Psoas muscle (tissue), 8 donors: ENCODE measurements around the gene VAC14. TPM values are rescaled to one million over a fixed set of nuclear protein-coding genes. Genes with fewer than 3 reads are reported as not detected.
"Not testable (repeated sequence)": the region's sequence is repeated elsewhere in the genome, so short reads cannot be mapped to it uniquely, and the experiment has no call there.

ENCODE experiments used
- ATAC-seq, 4 donors: fragments of 200-7000 bp; cut with Tn5 transposase; one replicate each; pipeline ENCODE4 v1.9.1; 2020; ENCODE audit warnings: moderate library complexity in 3 of 4, mild to moderate bottlenecking in 2 of 4
- DNase-seq, 2 donors: peaks; one replicate each; pipeline ENCODE4 v3.0.0-alpha.2; 2020
- H3K27ac ChIP-seq: fragments of 200-600 bp; one replicate; pipeline ENCODE4 v1.8.0; 2022
- H3K27me3 ChIP-seq, 3 donors: fragments of 200-600 bp in 1 of 3; one replicate each; pipeline versions ENCODE4 v1.6.1 to v1.8.0; 2013 to 2022; ENCODE audit warnings: low read length in 2 of 3, mild to moderate bottlenecking in 2 of 3, moderate library complexity in 1 of 3; ENCODE audit not compliant: insufficient read depth in 3 of 3
- H3K36me3 ChIP-seq, 2 donors: fragments of 200-600 bp in 1 of 2; one replicate each; pipeline versions ENCODE4 v1.6.1 to v1.8.0; 2013 to 2022; ENCODE audit warnings: low read depth in 1 of 2, mild to moderate bottlenecking in 1 of 2, moderate library complexity in 1 of 2; ENCODE audit not compliant: insufficient read depth in 1 of 2
- H3K4me1 ChIP-seq: fragments of 200-600 bp; one replicate; pipeline ENCODE4 v1.8.0; 2022
- H3K4me3 ChIP-seq: fragments of 200-600 bp; one replicate; pipeline ENCODE4 v1.8.0; 2022; ENCODE audit warnings: mild to moderate bottlenecking
- H3K9me3 ChIP-seq: fragments of 200-600 bp; one replicate; pipeline ENCODE4 v1.8.0; 2022
- WGBS, 3 donors: extraction: QIAGEN DNeasy Blood & Tissue Kit; methylation state at CpG; one replicate each; pipeline versions ENCODE4 v1.1.6 to v1.1.7; 2013; 5-methylcytosine and 5-hydroxymethylcytosine counted together
- intact Hi-C, 2 donors: fragments of 100-400 bp; cut with DNase I; formaldehyde crosslinking; loops; one replicate each; pipeline versions ENCODE4 v1.11.0 to v1.14.2; 2022
- polyA plus RNA-seq, 3 donors: library from polyadenylated mRNA; stranded (reverse); fragments of 200-250 nt; gene quantifications; one replicate each; pipeline ENCODE4 v1.2.3, GENCODE V29; 2013
- total RNA-seq, 4 donors: library from RNA; stranded (reverse); fragmentation: NEBNext Ultra II Directional in 2 of 4; extraction: Animal tissue kit (Norgen Biotek cat#: 25700) in 2 of 4; gene quantifications; one replicate each; pipeline versions ENCODE4 v1.2.1 to v1.2.4, GENCODE V29; 2021 to 2023
- TF ChIP-seq, protein P1 (sequence below): fragments of 200-600 bp; IDR thresholded peaks from one replicate; pipeline ENCODE4 v1.8.0; 2022; ENCODE audit warnings: antibody characterized with exemption
- donor health status: healthy with polysubstance abuse.
- donor health status: DM: no; HTN: no; CAD: no; lungs with moderate emphysema.
- donor health status: Bipolar disorder and iron deficiency.
- donor health status: healthy.
- donor health status: DM: yes; HTN: yes; CAD: no.
- donor health status: DM: no; HTN: no; CAD: no.
- donor health status: DM: no; HTN: no; CAD: no.
- donor health status: DM: yes; HTN: yes; CAD: no.

The VAC14 gene
- total and polyA plus RNA-seq, 7 donors = 19.9 to 24.3 (median 23.0) TPM

DNA sequence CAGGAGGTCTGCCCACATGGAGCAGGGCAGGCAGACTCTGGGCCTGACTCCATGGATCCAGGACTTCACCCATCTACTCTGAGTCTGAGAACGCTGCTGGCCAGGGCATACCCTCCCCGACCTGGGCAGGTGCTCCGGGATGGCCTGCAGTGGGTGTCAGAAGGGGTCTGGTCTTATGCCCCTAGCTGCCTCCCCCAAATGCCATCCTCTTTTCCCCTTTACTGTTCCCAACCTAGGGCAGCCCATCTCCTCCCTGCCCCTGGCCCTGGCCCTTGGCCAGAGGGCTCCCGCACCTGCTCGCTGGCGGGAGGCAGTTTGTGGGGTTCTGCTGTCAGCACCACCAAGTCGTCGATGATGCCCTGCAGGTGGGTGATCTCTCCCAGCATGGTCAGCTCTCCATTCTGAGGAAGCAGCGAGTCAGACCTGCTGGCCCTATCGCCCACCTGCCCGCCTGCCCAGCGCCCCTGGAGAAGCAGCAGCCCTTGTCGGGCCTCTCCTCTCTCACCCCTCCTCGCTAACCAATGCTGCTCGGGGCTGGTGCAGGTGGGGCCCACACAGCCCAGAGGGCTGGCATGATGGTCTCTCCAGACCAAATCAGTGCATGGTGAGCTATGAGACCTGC, 123.3 kb downstream of the VAC14 start:
- Histone ChIP-seq H3K4me1 (peaks cover 17% of the 10 kb centered on the region), H3K27ac (no peak overlapping the region), H3K36me3 (peaks cover 8 to 83% of the 10 kb centered on the region in 2 donors), H3K4me3 (no peak overlapping the region), H3K27me3 (no peaks in the 10 kb centered on the region), H3K9me3 (no peaks in the 10 kb centered on the region)
- TF ChIP-seq, protein P1, sequence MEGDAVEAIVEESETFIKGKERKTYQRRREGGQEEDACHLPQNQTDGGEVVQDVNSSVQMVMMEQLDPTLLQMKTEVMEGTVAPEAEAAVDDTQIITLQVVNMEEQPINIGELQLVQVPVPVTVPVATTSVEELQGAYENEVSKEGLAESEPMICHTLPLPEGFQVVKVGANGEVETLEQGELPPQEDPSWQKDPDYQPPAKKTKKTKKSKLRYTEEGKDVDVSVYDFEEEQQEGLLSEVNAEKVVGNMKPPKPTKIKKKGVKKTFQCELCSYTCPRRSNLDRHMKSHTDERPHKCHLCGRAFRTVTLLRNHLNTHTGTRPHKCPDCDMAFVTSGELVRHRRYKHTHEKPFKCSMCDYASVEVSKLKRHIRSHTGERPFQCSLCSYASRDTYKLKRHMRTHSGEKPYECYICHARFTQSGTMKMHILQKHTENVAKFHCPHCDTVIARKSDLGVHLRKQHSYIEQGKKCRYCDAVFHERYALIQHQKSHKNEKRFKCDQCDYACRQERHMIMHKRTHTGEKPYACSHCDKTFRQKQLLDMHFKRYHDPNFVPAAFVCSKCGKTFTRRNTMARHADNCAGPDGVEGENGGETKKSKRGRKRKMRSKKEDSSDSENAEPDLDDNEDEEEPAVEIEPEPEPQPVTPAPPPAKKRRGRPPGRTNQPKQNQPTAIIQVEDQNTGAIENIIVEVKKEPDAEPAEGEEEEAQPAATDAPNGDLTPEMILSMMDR = no peak
- WGBS, 3 donors = 79 to 91% (median 81%) methylated on average over 14 to 15 of the region's 15 CpGs
- intact Hi-C loops = no loop called here
- ATAC-seq (no peak), DNase-seq (peak; percentile 15 to 44)

DNA sequence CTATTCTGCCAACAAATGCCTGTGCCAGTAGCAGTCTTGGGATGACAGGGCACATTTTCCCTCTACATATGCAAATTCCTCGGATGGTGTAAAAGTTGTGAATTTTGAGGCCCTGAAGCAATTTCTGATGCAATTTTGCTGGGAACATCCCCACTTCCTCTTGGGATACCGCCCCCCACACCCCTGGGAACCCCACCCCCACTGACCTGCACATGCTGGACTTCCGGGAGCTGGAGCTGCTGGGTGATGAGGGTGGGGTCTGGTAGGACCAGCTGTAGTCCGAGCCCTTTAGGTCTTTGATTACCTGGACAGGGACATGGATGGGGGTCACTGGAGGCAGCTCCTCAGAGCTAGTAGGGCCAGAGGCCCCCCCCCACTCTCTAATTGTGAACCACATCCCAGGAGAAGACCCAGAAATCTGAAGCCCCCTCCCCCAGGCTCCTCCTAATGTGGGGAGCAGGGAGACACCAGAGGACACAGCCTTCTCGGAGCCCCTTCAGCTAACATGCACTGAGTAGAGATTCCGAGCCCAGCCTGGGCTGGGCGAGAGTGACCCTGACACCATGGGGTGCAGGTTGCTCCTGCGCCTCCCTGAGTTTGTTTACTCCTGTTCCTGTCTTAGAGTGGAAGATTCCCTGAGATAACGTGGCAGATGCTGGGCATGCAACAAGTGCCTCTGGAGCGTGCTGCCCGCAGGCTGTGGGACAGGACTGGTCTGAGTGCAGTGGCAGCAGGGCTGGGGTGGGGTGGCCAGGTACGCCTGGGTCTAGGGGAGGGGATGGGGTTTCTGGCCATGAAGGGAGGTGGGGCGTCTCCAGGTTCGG, 124.1 kb downstream of the VAC14 start:
- 82 to 90% (median 90%) methylated on average over 14 of the region's 14 CpGs for WGBS, 3 donors
- Histone ChIP-seq H3K36me3 (peaks cover 8 to 89% of the 10 kb centered on the region in 2 donors), H3K27me3 (no peaks in the 10 kb centered on the region), H3K27ac (no peak overlapping the region), H3K4me1 (peaks cover 11% of the 10 kb centered on the region), H3K9me3 (no peaks in the 10 kb centered on the region), H3K4me3 (no peak overlapping the region)
- intact Hi-C loops = no loop called here
- ATAC-seq = no peak
- TF ChIP-seq, protein P1 = no peak
- DNase-seq = peak; percentile 26 to 28

DNA sequence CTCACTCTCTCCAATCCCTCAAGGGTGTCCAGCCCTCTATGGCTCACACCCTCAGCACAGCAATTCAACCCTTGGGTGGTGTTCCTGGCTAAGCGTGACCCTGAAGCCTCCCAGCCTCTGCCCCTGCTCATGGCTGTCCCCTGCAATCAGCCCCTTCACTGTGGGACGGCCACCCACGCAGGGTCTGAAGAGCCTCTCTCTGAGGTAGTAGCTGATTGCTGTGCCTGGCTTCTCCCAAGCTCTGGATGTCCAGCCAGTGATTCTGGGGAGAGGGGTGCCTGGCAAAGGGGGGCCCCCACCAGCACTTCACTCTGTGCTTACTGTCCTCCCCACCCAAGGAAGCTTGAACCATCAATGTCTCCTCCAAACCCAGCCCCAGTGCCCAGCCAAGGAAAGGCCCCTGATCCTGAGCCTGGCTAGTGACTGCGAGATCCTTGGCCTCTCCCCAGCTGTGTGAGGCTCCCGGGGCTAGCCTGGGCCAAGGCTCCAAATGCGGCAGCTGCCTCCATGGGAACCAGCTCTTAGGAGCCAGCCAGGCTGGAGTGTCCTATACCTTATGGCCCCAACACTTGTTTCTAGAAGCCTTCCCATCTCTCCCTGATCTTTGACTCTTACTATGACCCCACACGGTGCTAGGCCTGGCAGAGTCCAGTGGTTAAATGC, 125.0 kb downstream of the VAC14 start:
- peak; percentile 31 to 68 for DNase-seq
- intact Hi-C loops = no loop called here
- WGBS, 3 donors = 50 to 54% (median 51%) methylated on average over 7 of the region's 7 CpGs
- TF ChIP-seq, protein P1 = no peak
- H3K27ac ChIP-seq = no peak overlapping the region
- peaks cover 8 to 97% of the 10 kb centered on the region in 2 donors for H3K36me3 ChIP-seq
- no peaks in the 10 kb centered on the region for H3K9me3 ChIP-seq
- ATAC-seq = peak; percentile 29 to 51 (median 42)
- H3K27me3 ChIP-seq = no peaks in the 10 kb centered on the region
- no peak overlapping the region for H3K4me3 ChIP-seq
- H3K4me1 ChIP-seq = peaks cover 3% of the 10 kb centered on the region

DNA sequence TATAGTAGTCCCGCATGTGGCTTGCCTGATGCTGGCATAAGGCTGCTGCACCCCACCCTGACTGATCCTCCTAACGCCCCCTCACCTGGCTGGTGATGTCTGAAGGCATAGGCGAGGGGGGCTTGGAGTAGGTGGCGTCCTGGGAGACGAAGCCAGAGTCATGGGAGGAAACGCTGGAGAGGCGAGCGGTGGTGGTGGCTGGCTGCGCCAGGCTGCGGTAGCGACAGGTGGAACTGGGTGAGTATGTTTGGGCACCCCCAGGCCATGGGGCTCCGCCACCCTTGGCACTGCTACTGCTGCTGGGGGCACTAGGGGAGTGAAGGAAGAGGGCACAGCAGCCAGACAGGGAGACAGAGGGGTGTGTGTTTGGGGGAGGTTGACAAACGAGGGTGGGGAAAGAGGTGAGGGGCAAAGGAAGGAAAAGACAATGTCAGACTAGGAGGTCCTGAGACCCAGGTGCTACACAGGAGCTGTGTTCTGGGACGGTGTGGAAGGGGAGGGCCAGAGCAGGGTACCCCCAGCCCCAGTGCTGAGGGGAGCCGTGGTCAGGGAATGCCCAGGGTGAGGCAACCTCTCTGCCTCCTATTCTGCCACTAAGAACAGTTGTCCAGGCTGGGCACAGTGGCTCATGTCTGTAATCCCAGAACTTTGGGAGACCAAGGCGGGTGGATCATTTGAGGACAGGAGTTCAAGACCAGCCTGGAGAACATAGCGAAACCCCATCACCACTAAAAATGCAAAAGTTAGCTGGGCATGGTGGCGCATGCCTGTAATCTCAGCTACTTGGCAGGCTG, 126.5 kb downstream of the VAC14 start:
- intact Hi-C loops = no loop called here
- WGBS, 3 donors = 82 to 91% (median 83%) methylated on average over 18 of the region's 18 CpGs
- no peak overlapping the region for H3K4me3 ChIP-seq
- no peak for ATAC-seq
- TF ChIP-seq, protein P1 = no peak
- no peaks in the 10 kb centered on the region for H3K27me3 ChIP-seq
- peaks cover 8 to 99% of the 10 kb centered on the region in 2 donors for H3K36me3 ChIP-seq
- no peaks in the 10 kb centered on the region for H3K9me3 ChIP-seq
- peak; percentile 10 to 38 for DNase-seq
- H3K4me1 ChIP-seq = no peaks in the 10 kb centered on the region
- no peak overlapping the region for H3K27ac ChIP-seq

DNA sequence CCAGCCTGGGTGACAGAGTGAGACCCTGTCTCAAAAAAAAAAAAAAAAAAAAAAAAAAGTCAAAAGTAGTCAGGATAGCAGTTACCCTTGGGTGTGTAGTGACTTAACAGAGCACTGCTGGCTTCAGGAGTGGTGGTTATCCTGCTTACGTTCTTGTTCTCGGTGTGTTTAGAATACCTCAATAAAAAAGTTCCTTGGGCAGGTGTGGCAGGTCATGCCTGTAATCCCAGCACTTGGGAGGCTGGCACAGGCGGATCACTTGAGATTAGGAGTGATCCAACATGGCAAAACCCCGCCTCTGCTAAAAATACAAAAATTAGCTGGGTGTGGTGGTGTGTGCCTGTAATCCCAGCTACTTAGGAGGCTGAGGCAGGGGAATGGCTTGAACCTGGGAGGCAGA, 130.0 kb downstream of the VAC14 start:
- H3K27ac ChIP-seq, H3K27me3 ChIP-seq, H3K4me1 ChIP-seq, ATAC-seq, H3K9me3 ChIP-seq, intact Hi-C loops, H3K4me3 ChIP-seq: not testable (repeated sequence)
- H3K36me3 ChIP-seq = peaks cover 11 to 99% of the 10 kb centered on the region in 2 donors
- DNase-seq = peak; percentile 5 to 23
- 91 to 96% (median 95%) methylated on average over 4 of the region's 4 CpGs for WGBS, 3 donors
